C4-2B (cell line): Measurements from ENCODE around the gene QSOX1.

ENCODE experiments used
- H3K27ac ChIP-seq: fragments of 450-650 bp; 2 replicates; pipeline ENCODE4 v1.5.1; 2017
- CTCF ChIP-seq: fragments of 450-650 bp; conservative IDR thresholded peaks from 2 replicates; pipeline ENCODE4 v1.5.1; 2017; ENCODE audit warnings: mild to moderate bottlenecking
- ZFX ChIP-seq: fragments of 450-650 bp; IDR thresholded peaks from 2 replicates; pipeline ENCODE4 v1.6.1; 2017

QSOX1 gene

GRCh38 chr1:180151508-180151907, 3.2 kb upstream of the QSOX1 start:
- TF ChIP-seq ZFX (no peak), CTCF (no peak)
- H3K27ac ChIP-seq, result no peak overlapping the region

GRCh38 chr1:180152588-180152987, 2.1 kb upstream of the QSOX1 start:
- TF ChIP-seq ZFX (no peak), CTCF (no peak)
- no peak overlapping the region for H3K27ac ChIP-seq

- TF ChIP-seq CTCF (no peak), ZFX (no peak)
- no peak overlapping the region for H3K27ac ChIP-seq
Measured at GRCh38 chr1:180153032-180153431, 1.6 kb upstream of the QSOX1 start.

GRCh38 chr1:180154003-180154324, 705 bp upstream of the QSOX1 start:
- TF ChIP-seq ZFX (no peak), CTCF (no peak)
- peak overlapping the region; percentile 76 for H3K27ac ChIP-seq

GRCh38 chr1:180155182-180155682, 563 bp downstream of the QSOX1 start:
- TF ChIP-seq ZFX, result no peak
- no peak for TF ChIP-seq CTCF
- peak overlapping the region; percentile 76 for H3K27ac ChIP-seq

- no peak for TF ChIP-seq ZFX
- no peak for TF ChIP-seq CTCF
- peak overlapping the region; percentile 90; the same call in 1 of the 2 replicates for H3K27ac ChIP-seq
Measured at GRCh38 chr1:180156201-180156600, 1.5 kb downstream of the QSOX1 start.

GRCh38 chr1:180156631-180157091, 2.0 kb downstream of the QSOX1 start:
- peak overlapping the region; percentile 90 for H3K27ac ChIP-seq
- TF ChIP-seq ZFX, result no peak
- TF ChIP-seq CTCF, result no peak
